SH-SY5Y (cell line): Measurements from ENCODE around the gene SLC9A9.

Source experiments
- GATA2 ChIP-seq: IDR thresholded peaks from 2 replicates; pipeline ENCODE4 v1.6.1; 2011; ENCODE audit warnings: mild to moderate bottlenecking, low read depth, low read length
- GATA3 ChIP-seq: IDR thresholded peaks from 2 replicates; pipeline ENCODE4 v1.6.1; 2011; ENCODE audit warnings: low read depth, mild to moderate bottlenecking, low read length, moderate library complexity

GRCh38 chr3:143827425-143827824, 20.8 kb downstream of the SLC9A9 start:
- TF ChIP-seq GATA2 (no peak), GATA3 (no peak)
